NT2/D1 (cell line): ENCODE data around the gene USP35.

Source experiments
- YY1 ChIP-seq: IDR thresholded peaks from 2 replicates; pipeline ENCODE4 v1.6.1; 2011; ENCODE audit not compliant: insufficient read length, insufficient read depth
- ZNF274 ChIP-seq: IDR thresholded peaks from 2 replicates; pipeline ENCODE4 v1.6.1; 2011; ENCODE audit warnings: mild to moderate bottlenecking, low read depth, low read length

- TF ChIP-seq YY1 (no peak), ZNF274 (no peak)
These were observed 40.4 kb downstream of the USP35 start for GRCh38 chr11:78229106-78229505.
